Brain microvascular endothelial cell (primary cell): ENCODE measurements around the gene FBLN5.

Experiments used
- DNase-seq: peaks from one replicate; pipeline ENCODE4 v3.0.0-alpha.2; 2020
- H3K27ac ChIP-seq: fragments of 250-450 bp; sonication (Bioruptor Pico); 2 replicates; pipeline ENCODE4 v1.5.1; 2020; ENCODE audit warnings: mild to moderate bottlenecking, moderate library complexity
- H3K27me3 ChIP-seq: fragments of 250-450 bp; sonication (Bioruptor Pico); replicated peaks from 2 replicates; pipeline ENCODE4 v1.5.1; 2020; ENCODE audit warnings: mild to moderate bottlenecking
- H3K36me3 ChIP-seq: fragments of 250-450 bp; sonication (Bioruptor Pico); replicated peaks from 2 replicates; pipeline ENCODE4 v1.5.1; 2020; ENCODE audit warnings: mild to moderate bottlenecking
- H3K4me3 ChIP-seq: 2 replicates; pipeline ENCODE4 v1.5.1; 2011; ENCODE audit warnings: low read depth, mild to moderate bottlenecking, control low read depth, low read length, moderate library complexity
- in situ Hi-C: cut with HindIII; loops from 2 replicates; pipeline ENCODE4 v1.10.0; 2017; ENCODE audit warnings: low sequenced_read_pairs, low pct_ligation_motif_present
- TF ChIP-seq, protein P1 (sequence below): IDR thresholded peaks from 2 replicates; pipeline ENCODE4 v1.5.1; 2011; ENCODE audit warnings: low read depth, mild to moderate bottlenecking, moderate library complexity, low read length, control low read depth, inconsistent platforms; ENCODE audit errors: missing control alignments

Gene FBLN5, protein sequence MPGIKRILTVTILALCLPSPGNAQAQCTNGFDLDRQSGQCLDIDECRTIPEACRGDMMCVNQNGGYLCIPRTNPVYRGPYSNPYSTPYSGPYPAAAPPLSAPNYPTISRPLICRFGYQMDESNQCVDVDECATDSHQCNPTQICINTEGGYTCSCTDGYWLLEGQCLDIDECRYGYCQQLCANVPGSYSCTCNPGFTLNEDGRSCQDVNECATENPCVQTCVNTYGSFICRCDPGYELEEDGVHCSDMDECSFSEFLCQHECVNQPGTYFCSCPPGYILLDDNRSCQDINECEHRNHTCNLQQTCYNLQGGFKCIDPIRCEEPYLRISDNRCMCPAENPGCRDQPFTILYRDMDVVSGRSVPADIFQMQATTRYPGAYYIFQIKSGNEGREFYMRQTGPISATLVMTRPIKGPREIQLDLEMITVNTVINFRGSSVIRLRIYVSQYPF

DNA sequence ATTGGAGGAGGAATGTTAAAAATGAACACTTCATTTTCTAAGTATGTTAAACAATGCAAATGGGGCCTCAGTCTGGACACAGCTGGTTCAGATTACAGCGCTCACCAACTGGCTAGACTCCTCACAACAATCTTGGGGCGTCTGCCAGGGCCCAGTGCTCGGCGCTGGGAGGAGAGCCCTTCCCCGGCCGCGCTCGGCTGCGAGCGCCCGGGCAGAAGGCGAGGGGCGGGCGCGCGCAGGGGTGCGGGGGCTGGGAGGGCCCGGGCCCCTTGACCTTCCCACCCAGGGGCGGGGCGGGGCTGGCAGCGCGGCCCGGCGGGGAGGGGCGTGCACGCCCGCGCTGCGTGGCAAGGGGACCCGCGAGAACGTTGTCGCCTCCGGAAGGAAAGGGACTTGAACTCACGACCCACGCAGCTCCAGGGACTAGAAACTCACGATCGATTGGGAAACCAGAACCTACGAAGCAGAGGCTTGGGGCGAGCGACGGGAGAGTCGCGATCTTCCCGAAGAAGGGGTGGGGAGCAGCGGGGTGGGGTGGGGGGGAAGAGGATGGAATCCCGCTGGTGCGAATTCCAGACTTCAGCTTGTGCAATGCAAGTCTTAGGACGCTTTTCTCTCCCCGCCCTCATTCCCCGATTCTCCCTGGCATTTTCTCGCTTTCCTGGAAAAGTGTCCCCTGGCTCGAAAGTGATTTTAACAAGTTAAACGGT is at the start of gene FBLN5:
TSS of gene FBLN5 (minus strand) at position 220 of the 710 bp plus-strand sequence. CDS start 465 bp downstream, outside the sequence.
- TF ChIP-seq, protein P1, sequence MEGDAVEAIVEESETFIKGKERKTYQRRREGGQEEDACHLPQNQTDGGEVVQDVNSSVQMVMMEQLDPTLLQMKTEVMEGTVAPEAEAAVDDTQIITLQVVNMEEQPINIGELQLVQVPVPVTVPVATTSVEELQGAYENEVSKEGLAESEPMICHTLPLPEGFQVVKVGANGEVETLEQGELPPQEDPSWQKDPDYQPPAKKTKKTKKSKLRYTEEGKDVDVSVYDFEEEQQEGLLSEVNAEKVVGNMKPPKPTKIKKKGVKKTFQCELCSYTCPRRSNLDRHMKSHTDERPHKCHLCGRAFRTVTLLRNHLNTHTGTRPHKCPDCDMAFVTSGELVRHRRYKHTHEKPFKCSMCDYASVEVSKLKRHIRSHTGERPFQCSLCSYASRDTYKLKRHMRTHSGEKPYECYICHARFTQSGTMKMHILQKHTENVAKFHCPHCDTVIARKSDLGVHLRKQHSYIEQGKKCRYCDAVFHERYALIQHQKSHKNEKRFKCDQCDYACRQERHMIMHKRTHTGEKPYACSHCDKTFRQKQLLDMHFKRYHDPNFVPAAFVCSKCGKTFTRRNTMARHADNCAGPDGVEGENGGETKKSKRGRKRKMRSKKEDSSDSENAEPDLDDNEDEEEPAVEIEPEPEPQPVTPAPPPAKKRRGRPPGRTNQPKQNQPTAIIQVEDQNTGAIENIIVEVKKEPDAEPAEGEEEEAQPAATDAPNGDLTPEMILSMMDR, result no peak
- Histone ChIP-seq H3K27me3 (peaks cover 5% of the 10 kb centered on the region), H3K27ac (no peak within 1 kb of the TSS), H3K36me3 (no peaks in the 10 kb centered on the region), H3K4me3 (peak within 1 kb of the TSS; percentile 56)
- in situ Hi-C loops, result no loop called here
- peak; percentile 30 for DNase-seq

DNA sequence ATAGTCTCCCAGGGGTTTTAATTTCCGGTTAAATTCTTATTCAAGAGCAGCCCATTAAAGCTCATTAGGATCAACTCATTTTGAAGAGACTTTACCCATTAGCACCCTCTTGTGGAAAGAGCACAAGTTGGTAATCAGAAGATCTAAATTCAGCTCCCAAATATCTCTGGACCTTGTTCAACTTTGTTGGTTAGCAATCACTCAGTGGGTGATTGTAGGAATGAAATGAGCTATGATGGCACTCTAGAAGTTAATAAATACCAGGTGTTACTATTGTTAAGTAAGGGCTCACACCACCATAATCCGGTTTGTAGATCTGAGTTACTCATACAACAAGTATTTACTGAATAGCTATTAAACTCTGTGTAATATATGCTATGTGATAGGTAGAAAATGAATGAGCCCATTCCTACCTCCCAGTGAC is 49.5 kb upstream of the FBLN5 start:
- Histone ChIP-seq H3K27ac (peak overlapping the region; percentile 39), H3K27me3 (no peaks in the 10 kb centered on the region), H3K4me3 (no peak overlapping the region), H3K36me3 (peaks cover 11% of the 10 kb centered on the region)
- in situ Hi-C loops, result no loop called here
- peak; percentile 25 for DNase-seq
- TF ChIP-seq, protein P1, result peak; percentile 56

DNA sequence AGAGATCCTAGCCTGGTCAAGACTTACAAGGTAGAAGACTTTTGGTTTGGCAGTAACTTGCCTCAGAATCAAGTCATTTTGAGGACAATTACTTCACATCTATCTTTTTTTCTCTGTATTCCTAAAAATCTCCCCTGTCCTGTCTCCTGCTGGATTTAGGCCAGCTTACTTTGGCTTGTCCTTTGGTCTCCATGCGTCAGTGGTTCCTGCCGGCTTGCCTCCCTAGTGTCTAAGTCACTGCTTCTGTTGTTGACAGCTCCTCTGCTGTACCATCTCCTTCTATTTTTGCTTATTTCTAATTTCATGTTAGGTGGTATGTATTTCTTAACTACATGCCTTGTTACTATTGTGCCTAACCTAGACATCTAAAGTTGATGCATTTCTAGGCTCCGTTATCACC is 39.7 kb upstream of the FBLN5 start:
- TF ChIP-seq, protein P1, result no peak
- Histone ChIP-seq H3K27ac (no peak overlapping the region), H3K27me3 (no peaks in the 10 kb centered on the region), H3K36me3 (peaks cover 23% of the 10 kb centered on the region), H3K4me3 (no peak overlapping the region)
- no peak for DNase-seq
- in situ Hi-C loops, result no loop called here

DNA sequence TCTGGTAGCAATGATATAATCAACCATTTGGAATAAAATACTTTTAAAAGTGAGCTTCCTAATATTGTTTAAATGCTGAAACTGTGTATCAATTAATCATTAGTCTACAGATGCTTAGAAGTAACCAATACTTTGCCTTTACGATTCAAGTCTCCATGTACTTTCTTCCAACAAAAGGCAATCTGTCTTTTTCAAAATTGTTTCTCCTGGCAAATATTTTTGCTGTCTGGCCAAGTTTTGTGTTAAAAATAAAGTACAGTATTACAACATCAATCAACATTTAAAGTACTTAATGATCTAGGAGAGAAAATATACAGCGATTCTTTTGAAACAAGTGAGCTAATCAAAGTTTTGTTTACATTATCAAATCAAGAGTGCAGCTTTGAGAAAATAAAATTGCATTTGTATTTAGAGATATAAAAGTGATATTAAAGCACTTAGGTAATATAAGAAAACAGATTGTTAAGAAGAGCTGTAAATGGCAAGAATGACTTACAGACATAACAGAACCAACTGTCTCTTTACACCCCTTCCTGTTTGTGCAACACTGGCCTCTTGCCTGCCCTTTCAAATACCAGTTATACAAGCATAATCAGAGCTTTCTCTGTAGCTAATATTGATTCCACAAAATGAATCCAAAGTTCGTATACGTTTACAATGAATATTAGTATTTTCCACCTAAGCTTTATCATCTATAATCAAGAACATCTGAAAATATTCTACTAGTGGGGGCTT is 38.2 kb upstream of the FBLN5 start:
- Histone ChIP-seq H3K4me3 (no peak overlapping the region), H3K27ac (peak overlapping the region; percentile 12), H3K36me3 (peaks cover 15% of the 10 kb centered on the region), H3K27me3 (no peaks in the 10 kb centered on the region)
- no peak for DNase-seq
- TF ChIP-seq, protein P1, result no peak
- in situ Hi-C loops, result no loop called here

DNA sequence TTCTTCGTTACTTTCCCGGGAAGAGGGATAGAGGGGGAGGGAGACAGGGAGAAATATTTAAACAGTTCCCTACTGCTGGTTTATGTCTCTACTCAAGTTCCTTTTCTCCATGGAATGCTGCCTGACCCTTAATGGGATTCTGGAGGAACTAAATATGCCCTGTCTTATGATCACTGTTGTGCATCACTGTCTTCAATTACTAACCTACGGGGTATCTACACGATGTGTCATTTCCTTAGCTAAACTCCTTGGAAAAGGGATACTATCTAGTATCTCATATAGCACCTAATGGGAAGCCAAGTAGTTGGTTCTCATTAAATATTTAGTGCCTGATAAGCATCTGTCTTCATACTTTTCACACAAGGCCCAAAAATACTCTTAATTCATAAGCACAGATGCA is 37.5 kb upstream of the FBLN5 start:
- H3K27ac ChIP-seq, result peak overlapping the region; percentile 23
- TF ChIP-seq, protein P1, result no peak
- H3K36me3 ChIP-seq, result peaks cover 15% of the 10 kb centered on the region
- in situ Hi-C loops, result no loop called here
- no peaks in the 10 kb centered on the region for H3K27me3 ChIP-seq
- H3K4me3 ChIP-seq, result no peak overlapping the region
- peak; percentile 38 for DNase-seq
